HL-60/S4 treated with retinoic acid at 250 ng/mL for 4 days and 3 days (cell line): ENCODE measurements around the gene BCAS1.

Experiments
- in situ Hi-C: fragments of 300-500 bp; cut with MboI; formaldehyde crosslinking; loops from 2 replicates; pipeline ENCODE4 v1.7.0; 2022; ENCODE audit warnings: low sequenced_read_pairs

The BCAS1 gene

DNA sequence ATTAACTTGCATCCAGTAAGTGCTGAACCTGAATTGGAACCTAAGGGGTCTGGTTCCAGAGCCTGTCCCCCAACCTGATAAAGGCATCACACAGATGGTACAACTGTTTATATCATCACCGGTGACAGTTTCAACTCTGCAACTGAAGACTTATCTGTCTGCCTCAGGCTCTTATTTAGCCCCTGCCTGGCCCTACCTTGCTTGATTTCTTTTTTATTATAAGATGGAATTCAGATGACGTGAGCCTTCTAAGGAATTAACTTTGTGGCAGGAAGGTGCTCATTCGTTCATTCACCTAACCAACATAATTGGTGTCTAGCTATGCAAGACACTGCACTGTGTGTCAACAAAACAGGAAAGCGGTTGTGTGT is 175.0 kb downstream of the BCAS1 start:
- in situ Hi-C loops: no loop called here

DNA sequence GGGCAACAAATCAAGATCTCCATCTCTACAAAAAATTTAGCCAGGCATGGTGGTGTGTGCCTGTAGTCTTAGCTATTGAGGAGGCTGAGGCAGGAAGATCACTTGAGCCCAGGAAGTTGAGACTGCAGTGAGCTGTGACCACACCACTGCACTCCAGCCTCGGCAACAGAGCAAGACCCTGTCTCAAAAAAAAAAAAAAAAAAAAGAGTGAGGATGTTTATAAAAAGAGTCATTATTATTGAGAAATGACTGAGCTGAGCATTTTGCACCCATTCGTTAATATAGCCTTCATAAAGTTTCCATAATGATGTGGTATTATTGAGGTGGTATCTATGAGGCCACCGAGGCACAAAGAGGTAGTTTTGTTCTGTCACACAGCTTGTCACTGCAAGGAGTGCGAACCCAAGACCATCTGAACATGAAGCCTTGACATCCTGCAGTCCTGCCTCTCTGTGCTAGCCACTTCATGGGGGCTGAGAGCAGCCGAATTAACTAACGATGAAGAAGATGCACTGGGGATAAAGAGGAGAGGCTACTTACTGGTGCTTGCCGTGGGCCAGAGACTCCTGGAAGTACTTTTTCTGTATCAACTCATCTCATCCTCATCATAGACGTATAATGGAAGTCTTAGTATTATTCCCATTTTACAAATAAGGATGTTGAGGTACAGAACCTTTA is 175.5 kb downstream of the BCAS1 start:
- in situ Hi-C loops: no loop called here
